Fibroblast of pulmonary artery (primary cell): ENCODE measurements around the gene ABHD12.
"Not testable (repeated sequence)": the region's sequence is repeated elsewhere in the genome, so short reads cannot be mapped to it uniquely, and the experiment has no call there.

Source experiments
- DNase-seq: peaks from one replicate; pipeline ENCODE4 v3.0.0-alpha.2; 2010; ENCODE audit warnings: low read depth
- H3K4me3 ChIP-seq: replicated peaks from 2 replicates; pipeline ENCODE4 v1.5.1; 2011; ENCODE audit warnings: low read depth, mild to moderate bottlenecking, control low read depth, low read length, moderate library complexity
- TF ChIP-seq, protein P1 (sequence below): IDR thresholded peaks from 2 replicates; pipeline ENCODE4 v1.5.1; 2011; ENCODE audit warnings: mild to moderate bottlenecking, control low read depth, low read length, inconsistent platforms; ENCODE audit errors: missing control alignments

ABHD12 gene

DNA sequence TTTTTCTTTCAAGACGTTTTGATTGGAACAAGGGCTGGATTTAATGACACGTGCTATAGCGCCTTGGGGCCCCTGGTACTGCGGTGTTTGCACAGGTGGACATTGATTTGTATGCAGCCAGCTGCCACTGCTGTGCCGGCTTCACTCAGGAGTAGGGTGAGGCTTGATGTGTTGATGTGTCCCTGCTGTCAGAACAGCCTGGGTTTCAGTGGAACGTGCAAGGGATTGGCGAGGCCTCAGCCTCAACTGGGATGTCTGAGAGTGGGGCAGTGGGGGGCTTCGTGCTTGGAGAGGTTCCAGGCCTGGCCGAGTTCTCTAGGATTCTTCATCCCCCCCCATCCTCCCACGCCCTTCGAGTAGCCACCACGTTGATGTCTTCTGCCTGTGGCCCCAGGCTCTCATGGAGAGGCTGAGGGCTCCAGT lies 119.8 kb downstream of the ABHD12 start:
- no peak overlapping the region for H3K4me3 ChIP-seq
- no peak for DNase-seq
- TF ChIP-seq, protein P1, sequence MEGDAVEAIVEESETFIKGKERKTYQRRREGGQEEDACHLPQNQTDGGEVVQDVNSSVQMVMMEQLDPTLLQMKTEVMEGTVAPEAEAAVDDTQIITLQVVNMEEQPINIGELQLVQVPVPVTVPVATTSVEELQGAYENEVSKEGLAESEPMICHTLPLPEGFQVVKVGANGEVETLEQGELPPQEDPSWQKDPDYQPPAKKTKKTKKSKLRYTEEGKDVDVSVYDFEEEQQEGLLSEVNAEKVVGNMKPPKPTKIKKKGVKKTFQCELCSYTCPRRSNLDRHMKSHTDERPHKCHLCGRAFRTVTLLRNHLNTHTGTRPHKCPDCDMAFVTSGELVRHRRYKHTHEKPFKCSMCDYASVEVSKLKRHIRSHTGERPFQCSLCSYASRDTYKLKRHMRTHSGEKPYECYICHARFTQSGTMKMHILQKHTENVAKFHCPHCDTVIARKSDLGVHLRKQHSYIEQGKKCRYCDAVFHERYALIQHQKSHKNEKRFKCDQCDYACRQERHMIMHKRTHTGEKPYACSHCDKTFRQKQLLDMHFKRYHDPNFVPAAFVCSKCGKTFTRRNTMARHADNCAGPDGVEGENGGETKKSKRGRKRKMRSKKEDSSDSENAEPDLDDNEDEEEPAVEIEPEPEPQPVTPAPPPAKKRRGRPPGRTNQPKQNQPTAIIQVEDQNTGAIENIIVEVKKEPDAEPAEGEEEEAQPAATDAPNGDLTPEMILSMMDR: no peak

DNA sequence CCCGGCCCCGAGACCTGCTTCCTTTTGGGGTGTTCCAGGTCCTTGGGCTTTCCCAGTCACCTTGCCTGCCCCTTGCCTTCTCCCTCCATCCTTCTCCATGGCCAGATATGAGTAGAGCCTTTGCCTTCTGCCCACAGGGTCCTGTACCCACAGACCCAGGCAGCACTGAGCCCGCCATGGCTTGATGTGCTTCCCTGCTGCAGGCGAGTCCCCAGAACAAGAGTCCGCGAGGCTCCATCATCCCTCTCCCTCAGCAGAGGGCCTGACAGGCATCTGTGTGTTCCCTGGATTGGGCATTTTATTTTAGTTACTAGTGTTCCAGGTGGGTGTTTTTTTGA lies 120.8 kb downstream of the ABHD12 start:
- no peak for DNase-seq
- no peak overlapping the region for H3K4me3 ChIP-seq
- TF ChIP-seq, protein P1: no peak

DNA sequence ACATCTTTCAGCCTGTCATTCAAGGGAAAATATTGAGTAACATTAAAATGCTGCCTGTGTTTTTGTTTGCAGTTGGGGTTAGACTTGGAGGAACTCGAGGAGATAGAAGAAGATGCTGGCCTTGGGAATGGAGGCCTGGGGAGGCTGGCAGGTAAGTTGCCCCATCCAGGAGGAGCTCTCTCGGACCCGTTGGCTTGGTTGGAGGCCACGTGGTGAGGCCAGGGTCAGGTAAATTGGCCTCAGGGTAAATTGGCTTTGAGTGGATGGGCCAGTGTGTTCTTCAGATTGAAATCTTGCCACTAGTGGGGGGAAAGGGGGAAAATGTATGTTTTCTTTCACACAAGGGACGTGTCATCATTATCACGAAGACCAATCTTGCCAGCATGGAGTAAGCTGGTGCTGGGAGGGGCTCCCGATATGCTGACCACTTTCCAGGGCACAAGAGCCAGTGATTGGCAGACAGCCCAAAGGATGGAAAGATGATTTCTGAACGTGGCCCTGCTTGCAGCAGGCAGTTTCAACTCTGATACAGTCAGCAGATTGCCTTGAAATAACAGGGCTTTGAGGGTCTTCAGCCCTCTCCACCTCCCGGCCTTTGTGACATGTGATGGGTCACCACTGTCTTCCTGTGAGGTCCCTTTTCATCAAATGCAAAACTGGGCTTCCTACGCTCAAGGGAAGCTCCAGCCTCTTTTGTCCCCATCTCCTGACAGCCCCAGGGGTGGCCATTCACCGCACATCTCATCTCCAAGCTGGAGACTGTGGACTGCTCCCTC lies 121.4 kb downstream of the ABHD12 start:
- no peak for DNase-seq
- H3K4me3 ChIP-seq: no peak overlapping the region
- TF ChIP-seq, protein P1: no peak

DNA sequence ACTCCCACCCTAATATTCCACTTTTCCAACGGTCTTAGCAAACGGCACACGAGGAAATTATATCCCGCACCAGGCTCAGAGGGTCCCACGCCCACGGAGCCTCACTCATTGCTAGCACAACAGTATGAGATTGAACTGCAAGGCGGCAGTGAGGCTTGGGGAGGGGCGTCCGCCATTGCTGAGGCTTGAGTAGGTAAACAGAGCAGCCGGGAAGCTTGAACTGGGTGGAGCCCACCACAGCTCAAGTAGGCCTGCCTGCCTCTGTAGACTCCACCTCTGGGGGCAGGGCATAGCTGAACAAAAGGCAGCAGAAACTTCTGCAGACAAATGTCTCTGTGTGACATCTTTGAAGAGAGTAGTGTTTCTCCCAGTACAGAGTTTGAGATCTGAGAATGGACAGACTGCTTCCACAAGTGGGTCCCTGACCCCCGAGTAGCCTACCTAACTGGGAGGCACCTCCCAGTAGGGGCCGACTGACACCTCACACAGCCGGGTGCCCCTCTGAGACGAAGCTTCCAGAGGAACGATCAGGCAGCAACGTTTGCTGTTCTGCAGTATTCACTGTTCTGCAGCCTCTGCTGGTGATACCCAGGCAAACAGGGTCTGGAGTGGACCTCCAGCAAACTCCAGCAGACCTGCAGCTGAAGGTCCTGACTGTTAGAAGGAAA lies 129.7 kb downstream of the ABHD12 start:
- DNase-seq, H3K4me3 ChIP-seq: not testable (repeated sequence)

DNA sequence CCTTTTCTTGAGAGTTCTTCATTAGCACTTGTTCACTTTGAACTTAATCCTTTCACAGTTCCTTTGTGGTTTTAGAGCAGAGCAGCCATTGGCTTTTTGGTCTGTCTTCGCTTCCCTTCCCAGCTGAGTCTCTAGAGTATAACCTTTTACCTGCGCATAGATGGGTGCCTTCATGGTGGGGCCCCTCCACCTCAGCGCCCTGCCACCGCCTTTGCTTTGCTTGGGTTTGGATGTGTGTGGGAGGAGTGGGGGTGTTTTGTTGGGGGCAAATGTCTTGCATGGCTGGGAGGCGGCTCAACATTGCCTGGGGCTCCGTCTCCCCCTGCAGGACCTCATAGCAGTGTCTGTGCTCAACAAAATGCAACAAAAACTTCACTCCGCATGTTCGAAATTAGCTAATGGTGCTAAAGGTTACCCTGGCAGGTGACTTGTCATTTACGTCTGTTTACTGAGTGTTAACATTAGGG lies 130.8 kb downstream of the ABHD12 start:
- no peak for DNase-seq
- no peak overlapping the region for H3K4me3 ChIP-seq
- TF ChIP-seq, protein P1: no peak

DNA sequence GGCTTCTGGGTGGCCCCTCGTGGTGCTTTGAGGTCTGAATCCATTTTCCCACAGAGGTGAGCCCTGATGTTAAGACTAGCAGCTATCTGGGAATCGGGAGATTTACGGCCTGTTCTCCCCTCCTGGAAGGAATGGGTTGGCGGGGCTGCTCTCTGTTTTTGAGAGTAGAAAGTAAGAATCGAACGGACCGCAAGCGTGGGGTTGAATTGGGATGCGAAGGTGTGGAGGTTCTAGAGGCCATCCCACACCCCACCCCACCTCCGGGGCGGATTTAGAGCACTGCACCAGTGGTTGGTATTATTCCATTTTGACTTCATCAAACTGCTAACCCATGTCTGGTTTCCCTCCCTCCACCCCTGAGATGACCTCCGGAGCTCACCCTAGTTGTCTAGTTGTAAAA lies 131.3 kb downstream of the ABHD12 start:
- no peak for DNase-seq
- H3K4me3 ChIP-seq: no peak overlapping the region
- TF ChIP-seq, protein P1: no peak

DNA sequence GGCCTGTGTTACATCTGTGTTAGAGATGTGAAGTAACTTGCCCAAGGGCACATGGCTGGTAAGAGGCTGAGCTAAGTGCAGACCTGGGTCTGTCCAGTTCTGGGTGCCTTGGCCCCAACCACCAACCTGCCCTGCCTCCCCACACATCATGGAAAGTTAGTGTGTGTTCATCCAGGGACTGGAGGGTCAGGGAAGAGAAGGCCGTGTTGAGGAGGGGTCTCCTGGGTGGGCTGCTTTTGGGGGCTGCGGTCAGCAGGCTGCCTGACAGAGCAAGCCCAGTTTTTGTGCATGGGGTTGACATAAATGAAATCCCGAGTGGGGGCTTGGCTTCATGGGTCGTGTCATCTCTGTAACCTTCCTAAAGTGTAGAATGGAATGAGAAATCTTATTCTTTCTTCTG lies 131.8 kb downstream of the ABHD12 start:
- DNase-seq: no peak
- TF ChIP-seq, protein P1: no peak
- no peak overlapping the region for H3K4me3 ChIP-seq
